Caco-2 (cell line): ENCODE measurements around the gene ZBTB43. TPM values are rescaled to one million over a fixed set of nuclear protein-coding genes. Genes with fewer than 3 reads are reported as not detected.
A peak's percentile ranks its signal among the peaks of the same experiment; 100 is the strongest.

Experiments used
- BruUV-seq: library from RNA; stranded (reverse); fragments of 400-500 nt; replicated peaks from 2 replicates; lab custom pipeline; 2021; lab: Mats Ljungman, UMichigan
- CTCF ChIA-PET: fragments of 300-600 bp; sonication (Branson Sonifier 250); formaldehyde crosslinking; loops from one replicate; lab custom pipeline; 2022; ENCODE audit warnings: antibody characterized with exemption; lab: Charles Lee
- POLR2A ChIA-PET: fragments of 300-600 bp; sonication (Branson Sonifier 250); formaldehyde crosslinking; loops from one replicate; lab custom pipeline; 2022; ENCODE audit warnings: antibody characterized with exemption; lab: Charles Lee
- DNase-seq, 2 experiments: peaks; one replicate each; pipeline versions ENCODE4 v3.0.0 to v3.0.0-alpha.2; 2020 to 2022
- H3K27me3 ChIP-seq: replicated peaks from 2 replicates; pipeline ENCODE4 v1.6.0; 2011; ENCODE audit warnings: low read length; ENCODE audit not compliant: control insufficient read depth, insufficient read depth
- H3K36me3 ChIP-seq: 2 replicates; pipeline ENCODE4 v1.5.1; 2011; ENCODE audit warnings: low read length; ENCODE audit not compliant: control insufficient read depth, insufficient read depth
- H3K4me1 ChIP-seq: fragments of 250-450 bp; sonication (Bioruptor Pico); 2 replicates; pipeline ENCODE4 v1.5.1; 2020; ENCODE audit warnings: mild to moderate bottlenecking
- H3K4me3 ChIP-seq: 2 replicates; pipeline ENCODE4 v1.5.1; 2011; ENCODE audit warnings: low read depth, mild to moderate bottlenecking, control low read depth, low read length
- H3K9me3 ChIP-seq: fragments of 250-450 bp; sonication (Bioruptor Pico); 2 replicates; pipeline ENCODE4 v1.5.1; 2020; ENCODE audit warnings: mild to moderate bottlenecking, moderate library complexity
- H3K27ac Mint-ChIP-seq: one replicate; pipeline ENCODE4 v1.8.0; 2022; ENCODE audit warnings: mixed read lengths; ENCODE audit not compliant: unreplicated experiment
- H3K27me3 Mint-ChIP-seq: one replicate; pipeline ENCODE4 v1.8.0; 2022; ENCODE audit warnings: mixed read lengths; ENCODE audit not compliant: insufficient read depth, unreplicated experiment
- H3K36me3 Mint-ChIP-seq: one replicate; pipeline ENCODE4 v1.8.0; 2022; ENCODE audit warnings: mild to moderate bottlenecking, mixed read lengths; ENCODE audit not compliant: insufficient read depth, unreplicated experiment
- H3K4me1 Mint-ChIP-seq: one replicate; pipeline ENCODE4 v1.8.0; 2022; ENCODE audit warnings: low read depth, mixed read lengths; ENCODE audit not compliant: unreplicated experiment
- H3K4me3 Mint-ChIP-seq: one replicate; pipeline ENCODE4 v1.8.0; 2022; ENCODE audit warnings: mild to moderate bottlenecking, moderate library complexity, mixed read lengths; ENCODE audit not compliant: unreplicated experiment
- H3K9me3 Mint-ChIP-seq: one replicate; pipeline ENCODE4 v1.8.0; 2022; ENCODE audit warnings: mixed read lengths; ENCODE audit not compliant: unreplicated experiment
- intact Hi-C: fragments of 100-400 bp; cut with micrococcal nuclease; formaldehyde crosslinking; loops from one replicate; pipeline ENCODE4 v1.10.0; 2022; ENCODE audit not compliant: unreplicated experiment
- total RNA-seq: library from RNA; stranded (reverse); gene quantifications from 2 replicates; pipeline ENCODE4 v1.2.3, GENCODE V29; 2022
- TF ChIP-seq, protein P1 (sequence below), 2 experiments: fragments of 200-600 bp in 1 of 2; IDR thresholded peaks; 1 replicate in 1 of 2; 2 replicates in 1 of 2; pipeline versions ENCODE4 v1.5.1 to v1.8.0; 2011 to 2022; ENCODE audit warnings: antibody characterized with exemption in 1 of 2, control low read depth in 1 of 2, inconsistent platforms in 1 of 2, low read depth in 1 of 2, low read length in 1 of 2, mild to moderate bottlenecking in 1 of 2, moderate library complexity in 1 of 2; ENCODE audit not compliant: insufficient read depth in 1 of 2, severe bottlenecking in 1 of 2, unreplicated experiment in 1 of 2

ZBTB43 gene
- total RNA-seq, 1 experiment from 2014 or later: 18.5 TPM

DNA sequence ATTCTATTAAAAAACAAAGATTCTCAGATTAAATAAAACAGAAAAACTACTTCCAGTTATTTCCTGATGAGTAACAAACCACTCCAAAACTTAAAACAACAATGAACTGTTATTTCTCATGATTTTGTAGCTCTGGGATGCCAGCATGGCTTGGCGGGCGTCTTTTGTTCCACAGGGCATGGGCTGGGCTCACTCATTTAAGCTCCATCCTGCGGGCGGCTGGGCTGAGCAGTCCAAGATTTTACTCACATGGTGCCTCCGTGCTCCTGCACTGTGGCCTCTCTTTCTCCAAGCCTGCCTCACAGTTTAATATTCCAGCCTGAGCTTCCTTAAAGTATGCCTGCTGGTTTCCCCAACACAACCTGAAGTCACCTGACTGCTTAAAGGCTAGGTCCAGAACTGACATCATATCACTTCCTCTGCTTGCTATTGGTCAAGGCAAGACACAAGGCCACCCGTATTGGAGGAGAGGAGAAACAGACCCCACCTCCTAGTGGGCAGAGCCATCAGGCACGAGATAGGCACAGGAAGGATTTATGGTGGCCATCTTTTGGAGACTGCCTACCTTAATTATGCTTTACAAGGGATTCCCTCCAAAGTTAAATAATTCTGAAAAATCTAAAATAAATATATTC is 41.6 kb upstream of the ZBTB43 start:
- Mint-ChIP-seq H3K4me3 (no peak overlapping the region), H3K27me3 (no peaks in the 10 kb centered on the region), H3K9me3 (no peaks in the 10 kb centered on the region), H3K27ac (no peak overlapping the region), H3K4me1 (peaks cover 7% of the 10 kb centered on the region), H3K36me3 (no peaks in the 10 kb centered on the region)
- BruUV-seq: no TSS peak
- TF ChIP-seq, protein P1, sequence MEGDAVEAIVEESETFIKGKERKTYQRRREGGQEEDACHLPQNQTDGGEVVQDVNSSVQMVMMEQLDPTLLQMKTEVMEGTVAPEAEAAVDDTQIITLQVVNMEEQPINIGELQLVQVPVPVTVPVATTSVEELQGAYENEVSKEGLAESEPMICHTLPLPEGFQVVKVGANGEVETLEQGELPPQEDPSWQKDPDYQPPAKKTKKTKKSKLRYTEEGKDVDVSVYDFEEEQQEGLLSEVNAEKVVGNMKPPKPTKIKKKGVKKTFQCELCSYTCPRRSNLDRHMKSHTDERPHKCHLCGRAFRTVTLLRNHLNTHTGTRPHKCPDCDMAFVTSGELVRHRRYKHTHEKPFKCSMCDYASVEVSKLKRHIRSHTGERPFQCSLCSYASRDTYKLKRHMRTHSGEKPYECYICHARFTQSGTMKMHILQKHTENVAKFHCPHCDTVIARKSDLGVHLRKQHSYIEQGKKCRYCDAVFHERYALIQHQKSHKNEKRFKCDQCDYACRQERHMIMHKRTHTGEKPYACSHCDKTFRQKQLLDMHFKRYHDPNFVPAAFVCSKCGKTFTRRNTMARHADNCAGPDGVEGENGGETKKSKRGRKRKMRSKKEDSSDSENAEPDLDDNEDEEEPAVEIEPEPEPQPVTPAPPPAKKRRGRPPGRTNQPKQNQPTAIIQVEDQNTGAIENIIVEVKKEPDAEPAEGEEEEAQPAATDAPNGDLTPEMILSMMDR (IDR thresholded peaks at IDR 0.05; ENCODE audit: insufficient read depth in 1 of 2, low read depth in 1 of 2, low read length in 1 of 2, severe bottlenecking in 1 of 2, unreplicated experiment in 1 of 2): no peak
- no peak overlapping the region for H3K4me3 ChIP-seq
- POLR2A ChIA-PET: no interaction called here
- intact Hi-C loops: no loop called here
- peak; percentile 18 to 58 for DNase-seq
- CTCF ChIA-PET: interaction anchor here (0.6 kb wide), 1 partner anchor 18 kb away, joined by 3 read pairs; no protein-coding TSS in a partner anchor
- no peaks in the 10 kb centered on the region for H3K36me3 ChIP-seq
- no peaks in the 10 kb centered on the region for H3K27me3 ChIP-seq
- H3K4me1 ChIP-seq: no peaks in the 10 kb centered on the region
- H3K9me3 ChIP-seq: no peaks in the 10 kb centered on the region

DNA sequence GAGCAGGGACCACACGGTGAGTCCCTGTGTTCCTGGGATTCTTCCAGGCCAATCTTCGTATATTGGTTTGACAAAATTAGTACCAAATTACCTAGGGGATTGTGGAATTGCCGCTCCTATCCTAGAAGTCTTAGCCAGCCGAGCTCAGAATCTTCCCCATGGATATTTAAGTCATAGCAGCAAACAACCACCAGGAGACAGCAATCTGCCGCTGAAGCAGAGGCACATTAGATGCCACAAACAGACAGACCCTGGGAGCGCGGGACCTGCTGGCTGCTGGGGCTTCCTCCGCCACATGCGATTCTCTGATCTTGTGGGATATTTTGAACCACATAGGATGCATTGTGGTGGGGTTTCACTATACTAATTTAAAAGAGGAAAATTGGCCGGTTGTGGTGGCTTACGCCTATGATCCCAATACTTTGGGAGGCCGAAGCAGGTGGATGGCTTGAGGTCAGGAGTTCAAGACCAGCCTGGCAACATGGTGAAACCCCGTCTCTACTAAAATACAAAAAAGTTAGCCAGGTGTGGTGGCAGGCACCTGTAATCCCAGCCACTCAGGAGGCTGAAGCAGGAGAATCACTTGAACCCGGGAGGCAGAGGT is 31.7 kb upstream of the ZBTB43 start:
- Mint-ChIP-seq H3K27me3 (peaks cover 8% of the 10 kb centered on the region), H3K4me3 (no peak overlapping the region), H3K4me1 (no peaks in the 10 kb centered on the region), H3K9me3 (no peaks in the 10 kb centered on the region), H3K27ac (no peak overlapping the region), H3K36me3 (no peaks in the 10 kb centered on the region)
- DNase-seq: peak; percentile 42 to 45
- ChIA-PET POLR2A (no interaction called here), CTCF (interaction anchor here (0.6 to 1.0 kb wide), 6 partner anchors 9 to 167 kb away, joined by 3 to 14 read pairs (median 4); partner anchors contain the start of gene ZBTB43)
- intact Hi-C loops: loop anchor here (10.0 kb wide), 1 partner anchor 268 kb away; no protein-coding TSS in a partner anchor
- no TSS peak for BruUV-seq
- Histone ChIP-seq H3K4me3 (no peak overlapping the region), H3K4me1 (no peaks in the 10 kb centered on the region), H3K27me3 (no peaks in the 10 kb centered on the region), H3K36me3 (no peaks in the 10 kb centered on the region), H3K9me3 (no peaks in the 10 kb centered on the region)
- TF ChIP-seq, protein P1 (IDR thresholded peaks at IDR 0.05; ENCODE audit: insufficient read depth in 1 of 2, low read depth in 1 of 2, low read length in 1 of 2, severe bottlenecking in 1 of 2, unreplicated experiment in 1 of 2): peak; percentile 71 to 74

DNA sequence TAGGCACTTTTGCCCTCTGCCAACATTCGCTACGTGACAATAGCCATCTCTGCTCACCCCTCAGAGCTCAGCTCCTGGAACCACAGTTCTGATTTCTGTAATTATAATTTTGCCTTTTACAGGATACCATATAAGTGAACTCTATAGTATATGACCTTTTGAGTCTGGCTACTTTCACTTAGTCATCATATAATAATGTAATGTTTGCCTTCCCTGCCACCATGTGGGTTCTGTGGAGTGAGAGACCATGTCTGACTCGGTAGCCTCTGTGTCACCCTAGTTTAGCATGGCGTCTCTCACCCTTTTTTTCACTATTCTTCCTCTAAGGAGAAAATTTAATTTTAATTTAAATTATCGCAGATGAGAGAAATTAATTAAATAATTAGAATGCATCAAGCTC is 28.9 kb upstream of the ZBTB43 start:
- Histone ChIP-seq H3K36me3 (no peaks in the 10 kb centered on the region), H3K4me1 (no peaks in the 10 kb centered on the region), H3K4me3 (no peak overlapping the region), H3K9me3 (no peaks in the 10 kb centered on the region), H3K27me3 (no peaks in the 10 kb centered on the region)
- peaks cover 8% of the 10 kb centered on the region for H3K27me3 Mint-ChIP-seq
- intact Hi-C loops: loop anchor here (10.0 kb wide), 1 partner anchor 271 kb away; no protein-coding TSS in a partner anchor
- no peaks in the 10 kb centered on the region for H3K36me3 Mint-ChIP-seq
- H3K4me1 Mint-ChIP-seq: no peaks in the 10 kb centered on the region
- no peak overlapping the region for H3K27ac Mint-ChIP-seq
- no peak for DNase-seq
- no TSS peak for BruUV-seq
- TF ChIP-seq, protein P1 (IDR thresholded peaks at IDR 0.05; ENCODE audit: insufficient read depth in 1 of 2, low read depth in 1 of 2, low read length in 1 of 2, severe bottlenecking in 1 of 2, unreplicated experiment in 1 of 2): no peak
- ChIA-PET POLR2A (no interaction called here), CTCF (interaction anchor here (1.2 kb wide), 1 partner anchor 70 kb away, joined by 4 read pairs; no protein-coding TSS in a partner anchor)
- no peak overlapping the region for H3K4me3 Mint-ChIP-seq
- H3K9me3 Mint-ChIP-seq: no peaks in the 10 kb centered on the region
